Esophagus muscularis mucosa (tissue), 4 donors: ENCODE measurements around the gene ALDH8A1.

Source experiments
- CTCF ChIP-seq, 3 experiments: fragments of 200-600 bp in 2 of 3; fragments of 450-650 bp in 1 of 3; sonication (generic) in 2 of 3; IDR thresholded peaks; one replicate each; pipeline ENCODE4 v1.5.1; 2017 to 2019; ENCODE audit warnings: antibody characterized with exemption in 3 of 3, mild to moderate bottlenecking in 2 of 3, moderate library complexity in 1 of 3
- EP300 ChIP-seq: sonication (generic); formaldehyde crosslinking; IDR thresholded peaks from one replicate; pipeline ENCODE4 v1.6.1; 2017; ENCODE audit warnings: antibody characterized with exemption
- POLR2A ChIP-seq: fragments of 450-650 bp; IDR thresholded peaks from one replicate; pipeline ENCODE4 v1.6.1; 2017; ENCODE audit warnings: antibody characterized with exemption, moderate library complexity, mild to moderate bottlenecking, low read depth
- POLR2AphosphoS5 ChIP-seq, 2 donors: sonication (generic); formaldehyde crosslinking; IDR thresholded peaks; one replicate each; pipeline ENCODE4 v1.6.1; 2017; ENCODE audit warnings: antibody characterized with exemption in 2 of 2

GRCh38 chr6:134979142-134979541 is 29.2 kb upstream of the ALDH8A1 start:
- no peak for TF ChIP-seq POLR2A
- TF ChIP-seq POLR2AphosphoS5 (IDR thresholded peaks at IDR 0.05), result no peak
- no peak for TF ChIP-seq CTCF (IDR thresholded peaks at IDR 0.05)
- TF ChIP-seq EP300, result no peak
